ENCODE data around the gene PTOV1.

PTOV1 gene

DNA sequence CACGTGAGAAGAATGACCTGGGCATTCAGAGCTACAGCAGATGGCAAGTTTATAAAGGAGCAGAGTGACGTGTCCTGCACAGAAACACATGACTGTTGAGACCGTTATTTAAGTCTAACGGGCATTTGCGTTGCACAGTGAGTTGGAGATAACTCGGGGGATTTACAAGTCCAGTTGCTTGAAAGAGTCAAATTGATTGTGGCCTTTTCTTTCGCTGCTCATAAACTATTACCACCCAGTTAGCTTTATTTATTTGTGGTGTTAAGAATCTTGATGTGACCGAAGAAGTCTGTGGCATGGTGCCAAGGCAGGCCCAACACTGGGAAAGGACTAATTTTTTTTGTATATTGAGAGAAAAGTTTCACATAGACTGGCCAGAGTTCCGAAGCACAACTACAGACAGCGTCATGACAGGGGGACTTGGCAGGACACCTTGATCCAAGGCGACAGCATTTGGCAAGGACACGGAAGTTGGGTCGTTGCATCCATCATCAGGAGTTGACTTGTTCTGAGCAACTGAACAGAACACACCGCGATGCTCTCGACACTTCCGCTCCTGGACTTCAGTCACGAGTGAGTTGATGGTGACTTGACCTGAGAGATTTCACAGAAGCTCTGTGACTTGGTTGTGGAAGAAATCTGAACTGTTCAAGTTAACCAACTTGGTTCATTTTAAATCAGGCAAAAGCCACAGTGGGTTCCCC lies 11.9 kb upstream of the PTOV1 start:
- H3K27me3 ChIP-seq (replicated peaks; ENCODE audit: insufficient read depth, low read length), result no peaks in the 10 kb centered on the region
- H4K20me1 ChIP-seq (ENCODE audit: insufficient read depth, low read length), result no peaks in the 10 kb centered on the region
- no peaks in the 10 kb centered on the region; the same call in 1 of the 2 replicates for H3F3A ChIP-seq (ENCODE audit: insufficient read depth, low read length)
- TF ChIP-seq, protein P1, sequence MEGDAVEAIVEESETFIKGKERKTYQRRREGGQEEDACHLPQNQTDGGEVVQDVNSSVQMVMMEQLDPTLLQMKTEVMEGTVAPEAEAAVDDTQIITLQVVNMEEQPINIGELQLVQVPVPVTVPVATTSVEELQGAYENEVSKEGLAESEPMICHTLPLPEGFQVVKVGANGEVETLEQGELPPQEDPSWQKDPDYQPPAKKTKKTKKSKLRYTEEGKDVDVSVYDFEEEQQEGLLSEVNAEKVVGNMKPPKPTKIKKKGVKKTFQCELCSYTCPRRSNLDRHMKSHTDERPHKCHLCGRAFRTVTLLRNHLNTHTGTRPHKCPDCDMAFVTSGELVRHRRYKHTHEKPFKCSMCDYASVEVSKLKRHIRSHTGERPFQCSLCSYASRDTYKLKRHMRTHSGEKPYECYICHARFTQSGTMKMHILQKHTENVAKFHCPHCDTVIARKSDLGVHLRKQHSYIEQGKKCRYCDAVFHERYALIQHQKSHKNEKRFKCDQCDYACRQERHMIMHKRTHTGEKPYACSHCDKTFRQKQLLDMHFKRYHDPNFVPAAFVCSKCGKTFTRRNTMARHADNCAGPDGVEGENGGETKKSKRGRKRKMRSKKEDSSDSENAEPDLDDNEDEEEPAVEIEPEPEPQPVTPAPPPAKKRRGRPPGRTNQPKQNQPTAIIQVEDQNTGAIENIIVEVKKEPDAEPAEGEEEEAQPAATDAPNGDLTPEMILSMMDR (IDR thresholded peaks at IDR 0.05; ENCODE audit: low read length), result no peak
- no peaks in the 10 kb centered on the region for H3K36me3 ChIP-seq (replicated peaks; ENCODE audit: insufficient read depth, low read length)
- H3K9me2 ChIP-seq (replicated peaks; ENCODE audit: insufficient read depth, low read length), result no peaks in the 10 kb centered on the region
- no peak for DNase-seq
- no peak overlapping the region for H3K4me2 ChIP-seq (ENCODE audit: low read depth, low read length)
- H3K4me3 ChIP-seq (ENCODE audit: low read length), result no peak overlapping the region
- H3K27ac ChIP-seq (ENCODE audit: low read length), result no peak overlapping the region
- H3K9ac ChIP-seq (ENCODE audit: low read length), result no peak overlapping the region
- H2AFZ ChIP-seq (ENCODE audit: low read length), result no peak overlapping the region
- no peaks in the 10 kb centered on the region for H3K4me1 ChIP-seq (ENCODE audit: low read length)
- H3K79me2 ChIP-seq (ENCODE audit: low read length), result no peaks in the 10 kb centered on the region
- H3K9me3 ChIP-seq (replicated peaks; ENCODE audit: insufficient read depth, low read length), result no peaks in the 10 kb centered on the region

DNA sequence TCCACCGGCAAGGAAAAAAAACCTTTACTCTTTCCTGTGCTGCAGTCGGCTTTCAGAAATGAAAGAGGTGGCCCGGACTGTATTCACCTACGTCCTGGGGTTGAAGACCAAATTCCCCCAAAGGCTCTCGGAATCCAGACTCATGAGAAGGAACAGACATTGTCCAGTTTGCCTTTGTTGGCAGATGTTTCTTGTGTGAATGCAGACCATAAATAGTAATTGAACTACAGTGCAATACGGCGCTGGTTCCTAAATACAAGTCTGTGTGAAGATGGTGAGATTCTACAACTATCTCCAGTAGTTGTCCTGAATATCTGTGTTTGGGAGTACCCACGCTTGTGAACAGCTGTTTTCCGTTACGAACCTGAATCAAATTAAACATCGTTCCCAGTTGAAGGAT lies 11.2 kb upstream of the PTOV1 start:
- Histone ChIP-seq H3K36me3 (replicated peaks; ENCODE audit: insufficient read depth, low read length) (no peaks in the 10 kb centered on the region), H3K79me2 (ENCODE audit: low read length) (no peaks in the 10 kb centered on the region), H3K27ac (ENCODE audit: low read length) (no peak overlapping the region), H3K9ac (ENCODE audit: low read length) (no peak overlapping the region), H3K4me3 (ENCODE audit: low read length) (no peak overlapping the region), H3K9me3 (replicated peaks; ENCODE audit: insufficient read depth, low read length) (no peaks in the 10 kb centered on the region), H3K27me3 (replicated peaks; ENCODE audit: insufficient read depth, low read length) (no peaks in the 10 kb centered on the region), H2AFZ (ENCODE audit: low read length) (no peak overlapping the region), H3K9me2 (replicated peaks; ENCODE audit: insufficient read depth, low read length) (no peaks in the 10 kb centered on the region), H4K20me1 (ENCODE audit: insufficient read depth, low read length) (no peaks in the 10 kb centered on the region), H3F3A (ENCODE audit: insufficient read depth, low read length) (no peaks in the 10 kb centered on the region; the same call in 1 of the 2 replicates), H3K4me2 (ENCODE audit: low read depth, low read length) (no peak overlapping the region), H3K4me1 (ENCODE audit: low read length) (no peaks in the 10 kb centered on the region)
- no peak for DNase-seq
- TF ChIP-seq EZH2 (optimal IDR thresholded peaks at IDR 0.05; ENCODE audit: low read depth, low read length) (no peak), EZH2phosphoT487 (IDR thresholded peaks at IDR 0.05; ENCODE audit: low read length) (no peak)
- TF ChIP-seq, protein P1 (IDR thresholded peaks at IDR 0.05; ENCODE audit: low read length), result no peak

DNA sequence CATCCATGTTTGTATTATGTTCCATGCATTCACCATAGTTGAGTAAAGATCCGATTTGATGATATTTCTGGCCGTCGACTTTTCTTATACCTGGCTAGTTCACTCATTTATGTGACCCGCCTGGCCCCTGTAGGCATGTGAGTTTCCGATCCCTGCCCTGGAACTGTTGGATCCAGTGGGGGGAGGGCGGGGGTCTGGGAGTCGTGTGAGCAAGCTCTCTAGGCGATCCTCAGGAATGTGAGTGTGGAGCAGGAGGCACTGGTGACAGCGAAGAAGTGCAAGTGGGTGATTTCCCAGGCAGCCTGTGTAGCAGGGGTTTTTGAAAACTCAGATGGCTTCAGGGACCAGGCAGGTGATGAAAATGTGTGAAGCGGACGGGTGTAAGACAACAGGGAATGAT lies 10.6 kb upstream of the PTOV1 start:
- TF ChIP-seq EZH2 (optimal IDR thresholded peaks at IDR 0.05; ENCODE audit: low read depth, low read length), result no peak
- TF ChIP-seq EZH2phosphoT487 (IDR thresholded peaks at IDR 0.05; ENCODE audit: low read length), result no peak
- TF ChIP-seq, protein P1 (IDR thresholded peaks at IDR 0.05; ENCODE audit: low read length), result no peak
- Histone ChIP-seq H3K27me3 (replicated peaks; ENCODE audit: insufficient read depth, low read length) (no peaks in the 10 kb centered on the region), H3F3A (ENCODE audit: insufficient read depth, low read length) (no peaks in the 10 kb centered on the region; the same call in 1 of the 2 replicates), H3K9ac (ENCODE audit: low read length) (no peak overlapping the region), H3K4me3 (ENCODE audit: low read length) (no peak overlapping the region), H3K27ac (ENCODE audit: low read length) (no peak overlapping the region), H4K20me1 (ENCODE audit: insufficient read depth, low read length) (no peaks in the 10 kb centered on the region), H3K79me2 (ENCODE audit: low read length) (no peaks in the 10 kb centered on the region), H3K4me1 (ENCODE audit: low read length) (no peaks in the 10 kb centered on the region), H2AFZ (ENCODE audit: low read length) (no peak overlapping the region), H3K36me3 (replicated peaks; ENCODE audit: insufficient read depth, low read length) (no peaks in the 10 kb centered on the region), H3K9me3 (replicated peaks; ENCODE audit: insufficient read depth, low read length) (no peaks in the 10 kb centered on the region), H3K4me2 (ENCODE audit: low read depth, low read length) (no peak overlapping the region), H3K9me2 (replicated peaks; ENCODE audit: insufficient read depth, low read length) (no peaks in the 10 kb centered on the region)
- no peak for DNase-seq

All from MM.1S (cell line).